Measurements from ENCODE around the gene GPR132. TPM values are rescaled to one million over a fixed set of nuclear protein-coding genes. Genes with fewer than 3 reads are reported as not detected.
"Not testable (repeated sequence)": the region's sequence is repeated elsewhere in the genome, so short reads cannot be mapped to it uniquely, and the experiment has no call there.

Gene GPR132
- total RNA-seq, 1 experiment from 2014 or later, result 0.20 TPM

- H3K9me3 Mint-ChIP-seq, result no peaks in the 10 kb centered on the region
- Histone ChIP-seq H3K9ac (ENCODE audit: extremely low read depth, insufficient read length, low read length) (no peak overlapping the region), H2BK12ac (ENCODE audit: insufficient read length, low read depth, low read length) (no peak overlapping the region), H3K56ac (ENCODE audit: insufficient read length, low read depth, low read length) (no peak overlapping the region), H2BK120ac (ENCODE audit: low read depth, low read length, poor library complexity, severe bottlenecking) (no peak overlapping the region), H3K9me3 (ENCODE audit: control insufficient read depth, low read depth, low read length) (no peaks in the 10 kb centered on the region), H3K4ac (ENCODE audit: low read depth, low read length) (no peak overlapping the region), H3K23me2 (ENCODE audit: insufficient read length, low read depth, low read length, poor library complexity, severe bottlenecking) (no peaks in the 10 kb centered on the region), H3K4me2 (ENCODE audit: insufficient read depth, insufficient read length, low read length) (no peak overlapping the region), H3K79me1 (ENCODE audit: insufficient read depth, low read depth, low read length, poor library complexity, severe bottlenecking) (no peaks in the 10 kb centered on the region), H4K20me1 (ENCODE audit: control insufficient read depth, insufficient read depth, insufficient read length) (no peaks in the 10 kb centered on the region), H3K27me3 (ENCODE audit: insufficient read depth, low read length) (no peaks in the 10 kb centered on the region), H2AFZ (ENCODE audit: low read length) (no peak overlapping the region), H3K27ac (ENCODE audit: insufficient read length, low read depth, low read length) (no peak overlapping the region), H3K4me1 (ENCODE audit: insufficient read depth, low read length) (no peaks in the 10 kb centered on the region), H2BK5ac (ENCODE audit: insufficient read length, low read length) (no peak overlapping the region), H3K14ac (ENCODE audit: insufficient read depth, low read length) (no peak overlapping the region), H2AK5ac (ENCODE audit: insufficient read length, low read length) (no peak overlapping the region), H2BK20ac (ENCODE audit: low read depth, low read length, poor library complexity, severe bottlenecking) (no peak overlapping the region), H2BK15ac (ENCODE audit: low read depth, low read length) (no peak overlapping the region), H3T11ph (ENCODE audit: low read length) (no peak overlapping the region), H4K91ac (ENCODE audit: insufficient read length, low read depth, low read length) (no peak overlapping the region), H4K8ac (replicated peaks; ENCODE audit: insufficient read length, low read depth, low read length) (no peak overlapping the region), H3K79me2 (ENCODE audit: insufficient read depth, low read length) (no peaks in the 10 kb centered on the region), H4K5ac (ENCODE audit: insufficient read length, low read depth, low read length) (no peak overlapping the region), H3K18ac (ENCODE audit: insufficient read length, low read depth, low read length) (no peak overlapping the region), H3K23ac (ENCODE audit: insufficient read length, low read depth, low read length) (no peak overlapping the region)
- H3K27ac Mint-ChIP-seq, result no peak overlapping the region
- DNase-seq, result no peak
- no CpG with 5 or more reads among the region's 14 CpGs for WGBS (ENCODE audit: extremely low coverage, insufficient read length, low lambda C conversion rate)
- H3K36me3 Mint-ChIP-seq (ENCODE audit: insufficient read depth in 1 of 3, low read depth in 3 of 3), result no peaks in the 10 kb centered on the region
- no peak overlapping the region; a peak in 1 of 5 replicates for H3K4me3 Mint-ChIP-seq
- H3K27me3 Mint-ChIP-seq (ENCODE audit: low read depth), result peaks cover 33% of the 10 kb centered on the region
- TF ChIP-seq CTCF (conservative IDR thresholded peaks at IDR 0.05), result no peak
- H3K4me1 Mint-ChIP-seq, result peaks cover 4 to 13% of the 10 kb centered on the region in 2 experiments
These were observed 25.6 kb downstream of the GPR132 start for GRCh38 chr14:105039458-105040205.

GRCh38 chr14:105035616-105036015, 29.6 kb downstream of the GPR132 start:
- H3K27me3 ChIP-seq (ENCODE audit: insufficient read depth, low read length), result not testable (repeated sequence)
- H3K4me1 Mint-ChIP-seq, result peaks cover 21% of the 10 kb centered on the region in 2 experiments

More at GRCh38 chr14:105035616-105036015, 29.6 kb downstream of the GPR132 start:
- not testable (repeated sequence) for H2BK12ac ChIP-seq (ENCODE audit: insufficient read length, low read depth, low read length); H3K27ac ChIP-seq (ENCODE audit: insufficient read length, low read depth, low read length); H3K4me2 ChIP-seq (ENCODE audit: insufficient read depth, insufficient read length, low read length); H2BK15ac ChIP-seq (ENCODE audit: low read depth, low read length); H3K9me3 Mint-ChIP-seq; H3K4ac ChIP-seq (ENCODE audit: low read depth, low read length); H2BK20ac ChIP-seq (ENCODE audit: low read depth, low read length, poor library complexity, severe bottlenecking); H2BK5ac ChIP-seq (ENCODE audit: insufficient read length, low read length); H3K36me3 Mint-ChIP-seq (ENCODE audit: insufficient read depth in 1 of 3, low read depth in 3 of 3); H4K91ac ChIP-seq (ENCODE audit: insufficient read length, low read depth, low read length); H3K79me1 ChIP-seq (ENCODE audit: insufficient read depth, low read depth, low read length, poor library complexity, severe bottlenecking); H2AK5ac ChIP-seq (ENCODE audit: insufficient read length, low read length); H3K27ac Mint-ChIP-seq; H4K5ac ChIP-seq (ENCODE audit: insufficient read length, low read depth, low read length); H3K9ac ChIP-seq (ENCODE audit: extremely low read depth, insufficient read length, low read length); H3K9me3 ChIP-seq (ENCODE audit: control insufficient read depth, low read depth, low read length); DNase-seq; H3K23me2 ChIP-seq (ENCODE audit: insufficient read length, low read depth, low read length, poor library complexity, severe bottlenecking); H2AFZ ChIP-seq (ENCODE audit: low read length); H4K8ac ChIP-seq (replicated peaks; ENCODE audit: insufficient read length, low read depth, low read length); H2BK120ac ChIP-seq (ENCODE audit: low read depth, low read length, poor library complexity, severe bottlenecking); H3K18ac ChIP-seq (ENCODE audit: insufficient read length, low read depth, low read length); H3K4me3 Mint-ChIP-seq; H3T11ph ChIP-seq (ENCODE audit: low read length); H3K79me2 ChIP-seq (ENCODE audit: insufficient read depth, low read length); H3K4me1 ChIP-seq (ENCODE audit: insufficient read depth, low read length); H3K56ac ChIP-seq (ENCODE audit: insufficient read length, low read depth, low read length); H3K14ac ChIP-seq (ENCODE audit: insufficient read depth, low read length); H3K23ac ChIP-seq (ENCODE audit: insufficient read length, low read depth, low read length); H4K20me1 ChIP-seq (ENCODE audit: control insufficient read depth, insufficient read depth, insufficient read length)
- peaks cover 45% of the 10 kb centered on the region for H3K27me3 Mint-ChIP-seq (ENCODE audit: low read depth)
- no CpG with 5 or more reads among the region's 2 CpGs for WGBS (ENCODE audit: extremely low coverage, insufficient read length, low lambda C conversion rate)

Data from H9 (cell line).